Islet of Langerhans (tissue), 1 donor: ENCODE data around the gene MARCHF9.

Experiments used
- FAIRE-seq: peaks from one replicate; lab custom pipeline; 2011; peaks lifted over from hg19 to GRCh38; lab: Jason Lieb, UNC

Gene MARCHF9

DNA sequence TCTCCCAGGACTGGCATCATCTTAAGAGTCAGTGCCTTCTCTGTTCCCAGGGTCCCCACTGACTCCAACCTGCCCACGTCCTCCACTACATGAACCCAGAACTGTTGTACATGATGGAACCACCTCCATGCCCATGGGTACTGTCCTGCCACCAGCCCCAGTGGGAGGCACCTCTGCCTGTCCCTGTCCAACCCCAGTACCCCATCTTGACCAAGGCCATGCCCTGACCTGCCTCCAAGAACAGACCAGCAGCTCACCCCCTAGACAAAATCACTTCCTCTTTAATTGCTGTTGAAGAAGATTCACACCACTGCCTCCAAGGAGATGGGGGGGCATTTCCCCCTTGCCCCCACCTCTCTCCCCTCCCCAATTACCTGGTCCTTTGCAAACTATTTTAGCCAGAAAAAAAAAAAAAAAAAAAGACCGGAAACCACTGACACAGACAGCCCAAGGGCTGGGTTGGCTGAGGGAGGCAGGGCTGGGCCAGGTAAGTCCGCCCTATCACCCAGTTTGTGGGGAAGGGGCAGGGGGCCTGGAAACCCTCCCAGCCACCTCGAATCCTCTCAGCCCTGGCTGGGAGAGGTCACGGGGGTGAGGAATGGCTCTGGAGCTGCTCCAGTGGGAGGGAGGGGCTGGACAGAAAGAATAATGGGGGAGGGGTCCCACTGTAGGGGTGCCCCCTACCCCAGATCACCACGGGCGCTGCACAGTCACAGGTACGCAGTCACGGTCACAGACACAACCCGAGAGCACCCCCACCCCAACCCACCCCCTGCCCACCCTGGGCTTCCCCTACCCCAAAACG, 29.8 kb upstream of the MARCHF9 start:
- no peak for FAIRE-seq

GRCh38 chr12:57725851-57726150, 29.1 kb upstream of the MARCHF9 start:
- no peak for FAIRE-seq

DNA sequence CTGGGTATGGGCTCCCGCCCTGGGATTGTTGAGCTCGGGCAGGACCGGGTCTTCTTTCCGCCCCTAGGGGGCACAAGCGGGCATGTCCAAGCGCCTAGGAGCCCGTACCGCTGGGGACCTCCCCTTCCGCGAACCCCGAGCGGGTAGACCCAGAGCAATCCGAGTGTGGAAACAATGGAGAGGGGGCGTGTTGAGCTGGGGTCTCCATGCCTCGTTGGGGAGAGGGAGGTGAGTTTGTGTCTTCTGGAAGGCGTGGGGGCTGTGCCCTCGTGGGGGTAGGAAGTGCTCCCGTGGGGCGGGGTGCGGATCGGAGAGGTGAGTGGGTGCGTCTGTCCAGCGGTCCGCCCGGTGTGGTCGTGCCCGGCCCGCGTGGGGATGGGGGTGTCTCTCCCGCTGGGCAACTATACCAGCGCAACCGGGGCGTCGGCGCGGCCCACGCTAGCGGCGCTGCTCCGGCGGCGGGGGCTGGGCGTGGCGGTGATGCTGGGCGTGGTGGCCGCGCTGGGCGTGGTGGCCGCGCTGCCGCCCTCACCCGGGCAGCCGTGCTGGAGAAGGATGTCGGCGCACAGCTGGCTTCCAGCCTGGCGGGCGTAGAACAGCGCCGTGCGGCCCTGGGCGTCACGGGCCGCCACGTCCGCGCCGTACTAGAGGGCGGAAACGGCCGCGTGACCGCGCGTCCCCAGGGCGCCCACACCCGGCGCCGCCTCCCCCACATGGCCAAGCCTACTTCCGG, 28.6 kb upstream of the MARCHF9 start:
- no peak for FAIRE-seq

- no peak for FAIRE-seq
Observed at GRCh38 chr12:57726884-57727757, 27.8 kb upstream of the MARCHF9 start.

DNA sequence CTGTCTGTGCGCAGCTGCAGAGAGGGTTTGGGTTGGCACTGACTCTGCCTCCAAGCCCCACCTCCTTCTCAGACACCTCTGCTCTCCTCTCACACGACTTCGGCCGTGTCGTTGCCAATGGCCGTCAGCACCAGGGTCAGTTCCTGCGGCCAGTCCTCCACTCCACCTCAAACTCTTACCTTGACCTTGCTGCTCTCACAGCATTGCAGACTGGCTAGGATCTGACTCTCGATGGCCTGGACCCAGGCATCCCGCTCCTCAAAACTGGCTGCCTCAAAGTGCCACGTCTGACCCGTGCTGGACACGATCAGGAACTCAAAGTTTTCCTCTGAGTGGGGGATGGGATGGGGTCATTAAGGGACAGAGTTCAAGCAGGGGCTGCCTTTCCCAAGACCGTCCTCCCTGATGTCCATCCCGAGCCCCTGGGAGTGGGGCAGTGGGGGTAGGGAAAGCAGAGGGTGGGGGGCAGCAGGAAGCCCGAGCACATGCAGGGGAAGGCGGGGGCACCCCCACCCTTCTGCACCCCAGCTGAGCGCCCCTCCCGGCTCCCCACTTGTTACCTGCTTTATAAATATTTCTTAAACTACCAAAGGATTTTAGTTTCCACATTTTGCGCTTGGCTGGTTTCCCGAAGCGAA, 27.0 kb upstream of the MARCHF9 start:
- FAIRE-seq, result no peak

DNA sequence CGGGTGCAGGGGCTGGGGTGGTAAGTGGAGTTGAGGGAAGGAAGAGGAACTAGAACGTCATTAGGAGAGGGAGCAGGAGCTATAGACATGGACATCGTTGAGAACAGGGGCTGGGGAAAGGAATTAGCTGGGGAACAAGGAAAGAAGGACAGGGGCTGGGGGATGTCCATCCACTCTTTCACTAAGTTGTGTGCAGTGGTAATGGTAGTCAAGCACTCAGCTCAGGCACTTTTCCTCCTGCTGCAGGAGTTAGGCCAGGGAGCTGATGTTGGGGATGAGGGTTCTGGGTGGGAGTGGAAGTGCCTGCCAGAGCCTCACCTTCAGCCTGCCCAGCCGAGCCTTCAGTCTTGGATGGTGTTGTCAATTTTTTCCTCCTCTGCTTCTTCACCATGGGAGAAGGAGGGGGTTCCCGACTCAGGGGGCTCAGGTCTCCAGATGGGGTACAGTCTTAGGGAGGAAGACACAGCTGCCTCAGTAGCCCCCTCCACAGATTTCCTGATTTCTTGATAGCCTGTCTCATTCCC, 25.5 kb upstream of the MARCHF9 start:
- FAIRE-seq, result no peak

DNA sequence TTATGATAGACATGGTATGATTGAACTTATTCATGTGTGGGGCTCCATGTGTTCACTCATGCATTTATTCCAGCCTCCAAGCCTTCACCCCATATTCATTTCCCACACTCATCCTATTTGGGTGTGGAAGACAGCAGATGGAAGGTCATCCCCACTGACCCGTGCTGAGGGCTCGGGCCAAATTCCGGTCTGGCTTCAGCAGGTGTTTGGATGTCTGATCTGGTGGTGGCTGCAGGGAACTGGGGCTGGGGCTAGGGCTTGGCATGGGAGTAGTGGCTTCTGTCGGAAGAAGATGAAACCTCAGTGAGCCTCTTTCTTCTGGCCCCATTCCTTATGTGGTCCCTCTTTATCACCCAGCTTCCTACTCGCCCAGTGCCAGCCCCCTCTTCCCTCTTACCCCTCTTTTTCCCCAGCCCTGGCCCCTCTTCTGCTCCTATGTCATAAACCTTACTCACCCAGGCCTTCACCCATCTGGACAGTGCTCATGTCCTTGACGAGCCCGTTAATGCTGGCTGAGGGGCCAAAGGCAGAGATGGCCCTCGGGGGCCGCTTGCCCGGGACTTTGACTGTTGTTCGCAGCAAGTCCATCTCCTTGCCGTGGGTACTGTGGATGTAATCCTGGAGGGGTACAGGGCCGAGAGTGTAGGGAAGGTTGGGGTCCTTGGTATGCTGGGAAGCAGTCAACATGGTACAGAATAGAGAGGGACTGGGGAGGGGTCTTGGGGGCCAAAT, 24.4 kb upstream of the MARCHF9 start:
- FAIRE-seq, result no peak

GRCh38 chr12:57731411-57732080, 23.4 kb upstream of the MARCHF9 start:
- no peak for FAIRE-seq

- FAIRE-seq, result no peak
Observed at GRCh38 chr12:57732270-57732669, 22.6 kb upstream of the MARCHF9 start.

- FAIRE-seq, result no peak
Observed at GRCh38 chr12:57732726-57733593, 21.9 kb upstream of the MARCHF9 start.

- FAIRE-seq, result no peak
Observed at GRCh38 chr12:57733928-57734327, 21.0 kb upstream of the MARCHF9 start.

GRCh38 chr12:57734591-57734990, 20.3 kb upstream of the MARCHF9 start:
- no peak for FAIRE-seq

GRCh38 chr12:57735198-57735855, 19.6 kb upstream of the MARCHF9 start:
- no peak for FAIRE-seq

DNA sequence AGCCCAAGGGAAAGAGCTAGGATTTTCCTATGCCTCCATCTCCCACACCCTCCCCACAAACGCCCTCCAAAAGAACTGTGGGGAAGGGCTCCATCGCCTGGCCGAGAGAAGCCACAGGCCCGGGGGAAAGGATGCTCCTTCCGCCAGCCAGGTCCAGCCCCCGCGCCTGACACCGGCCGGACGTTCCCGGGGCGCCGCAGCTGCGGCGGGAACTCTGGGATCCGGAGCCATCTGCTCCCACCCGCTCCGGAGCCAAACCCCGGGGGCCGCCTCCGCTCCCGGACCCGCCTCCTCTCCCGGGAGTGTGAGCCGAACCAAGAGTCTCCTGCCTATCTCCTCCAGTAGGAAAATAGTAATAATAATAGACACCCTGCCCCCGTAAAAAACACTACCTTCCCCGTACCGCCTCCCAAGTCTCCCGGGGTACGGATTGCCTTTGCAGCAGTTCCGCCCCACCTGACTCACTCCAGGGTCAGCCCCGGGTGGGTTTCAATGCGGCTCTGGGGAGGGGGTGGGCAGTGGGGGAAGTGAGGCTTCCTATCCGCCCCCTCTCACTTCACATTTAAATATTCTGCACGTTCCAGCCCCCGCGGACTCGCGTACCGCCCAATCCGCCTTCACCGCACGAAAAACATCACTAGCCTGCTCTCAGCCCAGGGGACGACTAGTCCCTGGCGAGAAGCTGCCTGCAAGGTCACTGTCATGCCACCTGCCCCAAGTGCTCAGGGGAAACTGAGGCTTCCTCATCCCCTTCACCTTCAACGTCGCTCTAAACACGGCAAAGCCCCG, 18.8 kb upstream of the MARCHF9 start:
- no peak for FAIRE-seq

DNA sequence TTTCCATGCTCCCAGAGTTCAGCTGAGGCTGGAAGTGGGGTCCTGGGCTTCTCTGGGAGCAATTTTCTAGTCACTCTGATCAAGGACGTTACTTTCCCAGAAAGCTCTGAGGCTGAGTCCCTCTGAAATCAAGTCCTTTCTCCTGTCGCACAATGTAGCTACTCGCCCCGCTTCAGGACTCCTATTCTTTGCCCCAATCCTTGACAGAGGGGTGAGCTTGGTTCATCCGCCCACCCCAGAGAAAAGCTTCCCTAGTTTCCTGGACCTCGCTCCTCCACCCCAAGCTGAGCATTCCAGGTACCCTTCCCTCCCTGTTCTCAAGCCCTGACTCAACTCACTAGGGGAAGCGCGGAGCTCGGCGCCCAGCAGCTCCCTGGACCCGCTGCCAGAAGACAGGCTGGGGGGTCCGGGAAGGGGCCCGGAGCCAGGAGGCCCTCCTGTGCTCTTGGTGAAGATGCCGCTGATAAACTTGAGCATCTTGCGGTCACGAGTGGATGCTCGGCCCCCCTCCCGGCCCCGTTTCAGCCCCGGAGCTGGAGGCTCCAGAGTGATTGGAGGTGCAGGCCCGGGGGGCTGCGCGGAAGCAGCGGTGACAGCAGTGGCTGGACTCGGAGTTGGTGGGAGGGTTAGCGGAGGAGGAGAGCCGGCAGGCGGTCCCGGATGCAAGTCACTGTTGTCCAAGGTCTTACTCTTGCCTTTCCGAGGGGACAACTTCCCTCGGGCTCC, 18.0 kb upstream of the MARCHF9 start:
- FAIRE-seq, result no peak

GRCh38 chr12:57737467-57738460, 17.1 kb upstream of the MARCHF9 start:
- no peak for FAIRE-seq
